ENCODE results near the gene ERBB2. TPM values are rescaled to one million over a fixed set of nuclear protein-coding genes. Genes with fewer than 3 reads are reported as not detected.

Gene ERBB2
- total and polyA plus RNA-seq, 10 of the 15 experiments (the other 5 are each of a cell fraction or from before 2014, with no cell fraction given): 0.39 to 7.0 (median 4.3) TPM

GRCh38 chr17:39714234-39714633 is 14.4 kb downstream of the ERBB2 start:
- ChIA-PET POLR2A (no interaction called here), RAD21 (ENCODE audit: unreplicated experiment) (interaction anchor here (0.7 kb wide), 1 partner anchor 21 kb away, joined by 4 read pairs; no protein-coding TSS in a partner anchor), SMC1A (ENCODE audit: uncharacterized antibody, unreplicated experiment) (no interaction called here), CTCF (interaction anchor here (1.1 to 2.4 kb wide), 2 partner anchors 11 to 16 kb away, joined by 3 to 9 read pairs; partner anchors contain the start of gene MIEN1)
- BruUV-seq (replicated peaks): no TSS peak
- H4K20me1 ChIP-seq (ENCODE audit: control insufficient read depth, insufficient read depth): no peaks in the 10 kb centered on the region
- DNase-seq (ENCODE audit: low read depth, low spot score): no peak
- in situ Hi-C loops (cut with MboI): no loop called here
- H3K27ac ChIP-seq (ENCODE audit: control insufficient read depth, insufficient read depth): no peak overlapping the region
- no peaks in the 10 kb centered on the region for H3K4me1 ChIP-seq (ENCODE audit: control insufficient read depth, insufficient read depth, low read length)
- no peak overlapping the region for H3K4me3 ChIP-seq
- no peak for FAIRE-seq
- intact Hi-C loops (cut with micrococcal nuclease; ENCODE audit: unreplicated experiment): no loop called here
- peaks cover 0 to 1% of the 10 kb centered on the region in 2 experiments; a peak in 1 of 4 replicates for H3K27me3 ChIP-seq (replicated peaks in 1 of 2; ENCODE audit: control insufficient read depth in 2 of 2, insufficient read depth in 2 of 2, low read length in 1 of 2)
- H3K9ac ChIP-seq (ENCODE audit: control insufficient read depth, insufficient read depth, low read length): no peak overlapping the region
- H2AFZ ChIP-seq (ENCODE audit: control insufficient read depth, low read depth, low read length): no peak overlapping the region
- no peak for ATAC-seq
- no peaks in the 10 kb centered on the region for H3K9me3 ChIP-seq (replicated peaks; ENCODE audit: control insufficient read depth, insufficient read depth, low read length)
- TF ChIP-seq ATF2 (IDR thresholded peaks at IDR 0.05; ENCODE audit: low read length): no peak
- no peaks in the 10 kb centered on the region for H3K79me2 ChIP-seq (ENCODE audit: control insufficient read depth, insufficient read depth, low read length)
- H3K4me2 ChIP-seq (ENCODE audit: control insufficient read depth, insufficient read depth): no peak overlapping the region
- no peaks in the 10 kb centered on the region for H3K36me3 ChIP-seq (ENCODE audit: control insufficient read depth in 2 of 2, insufficient read depth in 2 of 2, low read length in 1 of 2)
- WGBS (ENCODE audit: insufficient coverage, insufficient replicate concordance, low lambda C conversion rate, missing lambda C conversion rate): 51% methylated on average over 4 of the region's 4 CpGs

DNA sequence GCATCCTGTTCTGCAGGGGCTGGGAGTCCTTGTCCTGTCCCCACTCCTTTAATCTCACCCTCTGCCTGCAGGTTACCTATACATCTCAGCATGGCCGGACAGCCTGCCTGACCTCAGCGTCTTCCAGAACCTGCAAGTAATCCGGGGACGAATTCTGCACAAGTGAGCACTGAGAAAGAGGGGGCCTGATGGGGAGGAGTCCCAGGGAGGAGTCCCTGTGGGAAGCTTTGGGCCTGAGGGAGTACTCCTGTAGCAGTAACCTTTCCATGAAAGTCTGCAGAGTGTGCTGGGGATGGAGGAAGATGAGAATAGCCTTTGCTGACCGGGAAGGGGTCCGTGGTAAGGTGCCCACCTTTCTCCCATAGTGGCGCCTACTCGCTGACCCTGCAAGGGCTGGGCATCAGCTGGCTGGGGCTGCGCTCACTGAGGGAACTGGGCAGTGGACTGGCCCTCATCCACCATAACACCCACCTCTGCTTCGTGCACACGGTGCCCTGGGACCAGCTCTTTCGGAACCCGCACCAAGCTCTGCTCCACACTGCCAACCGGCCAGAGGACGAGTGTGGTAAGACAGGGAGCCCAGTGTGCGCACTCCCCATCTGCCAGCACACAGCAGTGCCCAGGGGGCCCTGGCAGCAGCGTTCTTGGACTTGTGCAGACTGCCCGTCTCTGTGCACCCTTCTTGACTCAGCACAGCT is 15.7 kb downstream of the ERBB2 start:
- in situ Hi-C loops (cut with MboI) (no loop called here), intact Hi-C loops (cut with micrococcal nuclease; ENCODE audit: unreplicated experiment) (no loop called here)
- Histone ChIP-seq H3K36me3 (ENCODE audit: control insufficient read depth in 2 of 2, insufficient read depth in 2 of 2, low read length in 1 of 2) (no peaks in the 10 kb centered on the region), H3K9me3 (replicated peaks; ENCODE audit: control insufficient read depth, insufficient read depth, low read length) (no peaks in the 10 kb centered on the region), H3K4me2 (ENCODE audit: control insufficient read depth, insufficient read depth) (no peak overlapping the region), H3K79me2 (ENCODE audit: control insufficient read depth, insufficient read depth, low read length) (no peaks in the 10 kb centered on the region), H3K9ac (ENCODE audit: control insufficient read depth, insufficient read depth, low read length) (no peak overlapping the region), H2AFZ (ENCODE audit: control insufficient read depth, low read depth, low read length) (no peak overlapping the region), H3K4me3 (no peak overlapping the region), H3K27me3 (replicated peaks in 1 of 2; ENCODE audit: control insufficient read depth in 2 of 2, insufficient read depth in 2 of 2, low read length in 1 of 2) (0 out of 4 replicates have a peak, but pooled peaks cover 0 to 1% of the 10 kb centered on the region in 2 experiments), H3K27ac (ENCODE audit: control insufficient read depth, insufficient read depth) (no peak overlapping the region), H4K20me1 (ENCODE audit: control insufficient read depth, insufficient read depth) (no peaks in the 10 kb centered on the region), H3K4me1 (ENCODE audit: control insufficient read depth, insufficient read depth, low read length) (no peaks in the 10 kb centered on the region)
- SMC1A ChIA-PET (ENCODE audit: uncharacterized antibody, unreplicated experiment): no interaction called here
- RAD21 ChIA-PET (ENCODE audit: unreplicated experiment): no interaction called here
- CTCF ChIA-PET: interaction anchor here (1.1 to 2.4 kb wide), 2 partner anchors 12 to 14 kb away, joined by 3 to 9 read pairs; partner anchors contain the start of gene MIEN1
- POLR2A ChIA-PET: interaction anchor here (0.7 kb wide), 1 partner anchor 342 kb away, joined by 3 read pairs; no protein-coding TSS in a partner anchor
- no peak for ATAC-seq
- no peak for DNase-seq (ENCODE audit: low read depth, low spot score)
- no TSS peak for BruUV-seq (replicated peaks)
- WGBS (ENCODE audit: insufficient coverage, insufficient replicate concordance, low lambda C conversion rate, missing lambda C conversion rate): 68% methylated on average over 18 of the region's 18 CpGs
- no peak for FAIRE-seq
- TF ChIP-seq CBX5 (IDR thresholded peaks at IDR 0.05; ENCODE audit: low read depth) (no peak), EZH2 (IDR thresholded peaks at IDR 0.05; ENCODE audit: borderline replicate concordance, control insufficient read depth, low read depth, low read length) (no peak), ZNF274 (IDR thresholded peaks at IDR 0.05; ENCODE audit: insufficient read depth, insufficient read length) (no peak), TBL1XR1 (IDR thresholded peaks at IDR 0.05; ENCODE audit: low read depth, low read length) (no peak), BCL11A (IDR thresholded peaks at IDR 0.05; ENCODE audit: low read depth, low read length) (no peak), NFXL1 (IDR thresholded peaks at IDR 0.05; ENCODE audit: borderline replicate concordance) (no peak), ZNF384 (IDR thresholded peaks at IDR 0.05; ENCODE audit: borderline replicate concordance, low read depth, low read length) (no peak)
- TF ChIP-seq, protein P1, sequence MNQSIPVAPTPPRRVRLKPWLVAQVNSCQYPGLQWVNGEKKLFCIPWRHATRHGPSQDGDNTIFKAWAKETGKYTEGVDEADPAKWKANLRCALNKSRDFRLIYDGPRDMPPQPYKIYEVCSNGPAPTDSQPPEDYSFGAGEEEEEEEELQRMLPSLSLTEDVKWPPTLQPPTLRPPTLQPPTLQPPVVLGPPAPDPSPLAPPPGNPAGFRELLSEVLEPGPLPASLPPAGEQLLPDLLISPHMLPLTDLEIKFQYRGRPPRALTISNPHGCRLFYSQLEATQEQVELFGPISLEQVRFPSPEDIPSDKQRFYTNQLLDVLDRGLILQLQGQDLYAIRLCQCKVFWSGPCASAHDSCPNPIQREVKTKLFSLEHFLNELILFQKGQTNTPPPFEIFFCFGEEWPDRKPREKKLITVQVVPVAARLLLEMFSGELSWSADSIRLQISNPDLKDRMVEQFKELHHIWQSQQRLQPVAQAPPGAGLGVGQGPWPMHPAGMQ (IDR thresholded peaks at IDR 0.05; ENCODE audit: borderline replicate concordance): no peak
- TF ChIP-seq, protein P2, sequence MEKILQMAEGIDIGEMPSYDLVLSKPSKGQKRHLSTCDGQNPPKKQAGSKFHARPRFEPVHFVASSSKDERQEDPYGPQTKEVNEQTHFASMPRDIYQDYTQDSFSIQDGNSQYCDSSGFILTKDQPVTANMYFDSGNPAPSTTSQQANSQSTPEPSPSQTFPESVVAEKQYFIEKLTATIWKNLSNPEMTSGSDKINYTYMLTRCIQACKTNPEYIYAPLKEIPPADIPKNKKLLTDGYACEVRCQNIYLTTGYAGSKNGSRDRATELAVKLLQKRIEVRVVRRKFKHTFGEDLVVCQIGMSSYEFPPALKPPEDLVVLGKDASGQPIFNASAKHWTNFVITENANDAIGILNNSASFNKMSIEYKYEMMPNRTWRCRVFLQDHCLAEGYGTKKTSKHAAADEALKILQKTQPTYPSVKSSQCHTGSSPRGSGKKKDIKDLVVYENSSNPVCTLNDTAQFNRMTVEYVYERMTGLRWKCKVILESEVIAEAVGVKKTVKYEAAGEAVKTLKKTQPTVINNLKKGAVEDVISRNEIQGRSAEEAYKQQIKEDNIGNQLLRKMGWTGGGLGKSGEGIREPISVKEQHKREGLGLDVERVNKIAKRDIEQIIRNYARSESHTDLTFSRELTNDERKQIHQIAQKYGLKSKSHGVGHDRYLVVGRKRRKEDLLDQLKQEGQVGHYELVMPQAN (conservative IDR thresholded peaks at IDR 0.05): no peak
